HG03025 (cell line): Measurements from ENCODE around the gene NRXN3.

Source experiments
- ATAC-seq: cut with Tn5 transposase; IDR thresholded peaks from one replicate; pipeline ENCODE4 v1.9.1; 2021; ENCODE audit warnings: mild to moderate bottlenecking, moderate library complexity; ENCODE audit not compliant: unreplicated experiment, low FRiP score

The NRXN3 gene

GRCh38 chr14:79663453-79663852 is 1493.3 kb downstream of the NRXN3 start:
- no peak for ATAC-seq

- no peak for ATAC-seq
Measured at GRCh38 chr14:79665556-79665955, 1495.4 kb downstream of the NRXN3 start.

GRCh38 chr14:79668951-79669350 is 1498.8 kb downstream of the NRXN3 start:
- ATAC-seq, result no peak

GRCh38 chr14:79670811-79671210 is 1500.6 kb downstream of the NRXN3 start:
- ATAC-seq, result no peak

GRCh38 chr14:79680087-79680486 is 1509.9 kb downstream of the NRXN3 start:
- ATAC-seq, result no peak

GRCh38 chr14:79686196-79686595 is 1516.0 kb downstream of the NRXN3 start:
- ATAC-seq, result no peak

GRCh38 chr14:79690960-79691359 is 1520.8 kb downstream of the NRXN3 start:
- ATAC-seq, result no peak

- no peak for ATAC-seq
Measured at GRCh38 chr14:79693935-79694334, 1523.8 kb downstream of the NRXN3 start.

GRCh38 chr14:79695307-79695706 is 1525.1 kb downstream of the NRXN3 start:
- ATAC-seq, result no peak

- ATAC-seq, result no peak
Measured at GRCh38 chr14:79698298-79698711, 1528.1 kb downstream of the NRXN3 start.

- ATAC-seq, result no peak
Measured at GRCh38 chr14:79699206-79699605, 1529.0 kb downstream of the NRXN3 start.

- ATAC-seq, result no peak
Measured at GRCh38 chr14:79701371-79701770, 1531.2 kb downstream of the NRXN3 start.

- no peak for ATAC-seq
Measured at GRCh38 chr14:79702197-79702596, 1532.0 kb downstream of the NRXN3 start.

- ATAC-seq, result no peak
Measured at GRCh38 chr14:79703209-79703608, 1533.0 kb downstream of the NRXN3 start.

- ATAC-seq, result no peak
Measured at GRCh38 chr14:79704041-79704807, 1534.1 kb downstream of the NRXN3 start.

- no peak for ATAC-seq
Measured at GRCh38 chr14:79705126-79705894, 1535.1 kb downstream of the NRXN3 start.

- ATAC-seq, result no peak
Measured at GRCh38 chr14:79706382-79706781, 1536.2 kb downstream of the NRXN3 start.

GRCh38 chr14:79708426-79709388 is 1538.5 kb downstream of the NRXN3 start:
- no peak for ATAC-seq

GRCh38 chr14:79709573-79709972 is 1539.4 kb downstream of the NRXN3 start:
- no peak for ATAC-seq

- no peak for ATAC-seq
Measured at GRCh38 chr14:79712302-79712950, 1542.3 kb downstream of the NRXN3 start.
